ENCODE results near the gene ZNF710. TPM values are rescaled to one million over a fixed set of nuclear protein-coding genes. Genes with fewer than 3 reads are reported as not detected.

Gene ZNF710
- total RNA-seq, 4 donors from 2014 or later: 19.2 to 32.1 (median 25.0) TPM

- H3K27me3 ChIP-seq: no peaks in the 10 kb centered on the region
- H3K4me3 ChIP-seq: no peak overlapping the region
- DNase-seq (ENCODE audit: low spot score in 2 of 2): peak in 1 of 2 donors; percentile 69
- WGBS: 80% methylated on average over 2 of the region's 6 CpGs
- no peak overlapping the region for H3K27ac ChIP-seq
- no peaks in the 10 kb centered on the region for H3K36me3 ChIP-seq
- no peak for TF ChIP-seq EP300 (IDR thresholded peaks at IDR 0.05)
- TF ChIP-seq POLR2A (IDR thresholded peaks at IDR 0.05): no peak
- TF ChIP-seq POLR2AphosphoS5 (IDR thresholded peaks at IDR 0.05): no peak
- TF ChIP-seq CTCF (IDR thresholded peaks at IDR 0.05): no peak
- H3K4me1 ChIP-seq: peaks cover 42% of the 10 kb centered on the region
- no peaks in the 10 kb centered on the region for H3K9me3 ChIP-seq
Observed at GRCh38 chr15:90009301-90010022, 8.3 kb downstream of the ZNF710 start.

GRCh38 chr15:90011705-90012104 is 10.6 kb downstream of the ZNF710 start:
- DNase-seq (ENCODE audit: low spot score in 2 of 2): no peak
- Histone ChIP-seq H3K4me3 (no peak overlapping the region), H3K27ac (no peak overlapping the region), H3K36me3 (no peaks in the 10 kb centered on the region), H3K9me3 (no peaks in the 10 kb centered on the region), H3K4me1 (peaks cover 29% of the 10 kb centered on the region), H3K27me3 (no peaks in the 10 kb centered on the region)
- TF ChIP-seq EP300 (IDR thresholded peaks at IDR 0.05) (no peak), POLR2A (IDR thresholded peaks at IDR 0.05) (no peak), CTCF (IDR thresholded peaks at IDR 0.05) (no peak), POLR2AphosphoS5 (IDR thresholded peaks at IDR 0.05) (no peak)
- 97% methylated on average over 8 of the region's 8 CpGs for WGBS

- TF ChIP-seq EP300 (IDR thresholded peaks at IDR 0.05) (no peak), CTCF (IDR thresholded peaks at IDR 0.05) (no peak), POLR2A (IDR thresholded peaks at IDR 0.05) (no peak), POLR2AphosphoS5 (IDR thresholded peaks at IDR 0.05) (no peak)
- peak in 1 of 2 donors; percentile 34 for DNase-seq (ENCODE audit: low spot score in 2 of 2)
Observed at GRCh38 chr15:90013503-90013937, 12.4 kb downstream of the ZNF710 start.

GRCh38 chr15:90015294-90015693 is 14.2 kb downstream of the ZNF710 start:
- H3K36me3 ChIP-seq: no peaks in the 10 kb centered on the region
- no peak for TF ChIP-seq EP300 (IDR thresholded peaks at IDR 0.05)
- TF ChIP-seq CTCF (IDR thresholded peaks at IDR 0.05): no peak
- no peak for TF ChIP-seq POLR2AphosphoS5 (IDR thresholded peaks at IDR 0.05)
- TF ChIP-seq POLR2A (IDR thresholded peaks at IDR 0.05): no peak
- 88% methylated on average over 6 of the region's 6 CpGs for WGBS
- no peak overlapping the region for H3K27ac ChIP-seq
- no peak for DNase-seq (ENCODE audit: low spot score in 2 of 2)
- H3K4me1 ChIP-seq: peaks cover 28% of the 10 kb centered on the region
- no peak overlapping the region for H3K4me3 ChIP-seq
- no peaks in the 10 kb centered on the region for H3K27me3 ChIP-seq
- H3K9me3 ChIP-seq: no peaks in the 10 kb centered on the region

More at GRCh38 chr15:90013503-90013937, 12.4 kb downstream of the ZNF710 start:
- 73% methylated on average over 6 of the region's 6 CpGs for WGBS
- Histone ChIP-seq H3K4me1 (peaks cover 22% of the 10 kb centered on the region), H3K36me3 (no peaks in the 10 kb centered on the region), H3K9me3 (no peaks in the 10 kb centered on the region), H3K4me3 (no peak overlapping the region), H3K27me3 (no peaks in the 10 kb centered on the region), H3K27ac (no peak overlapping the region)

- no peak for TF ChIP-seq CTCF (IDR thresholded peaks at IDR 0.05)
- no peak for TF ChIP-seq POLR2A (IDR thresholded peaks at IDR 0.05)
- no peaks in the 10 kb centered on the region for H3K9me3 ChIP-seq
- peak in 1 of 2 donors; percentile 18 for DNase-seq (ENCODE audit: low spot score in 2 of 2)
- no peaks in the 10 kb centered on the region for H3K27me3 ChIP-seq
- H3K4me1 ChIP-seq: peaks cover 32% of the 10 kb centered on the region
- H3K27ac ChIP-seq: no peak overlapping the region
- H3K36me3 ChIP-seq: no peaks in the 10 kb centered on the region
- H3K4me3 ChIP-seq: no peak overlapping the region
- WGBS: 93% methylated on average over 8 of the region's 8 CpGs
Observed at GRCh38 chr15:90015749-90016148, 14.6 kb downstream of the ZNF710 start.
